Natural killer cell (primary cell): ENCODE results near the gene OR10A2. TPM values are rescaled to one million over a fixed set of nuclear protein-coding genes. Genes with fewer than 3 reads are reported as not detected.

ENCODE experiments used
- ATAC-seq, 3 donors: fragments of 150-1000 bp in 2 of 3; fragments of 200-7000 bp in 1 of 3; cut with Tn5 transposase; 1 replicate in 1 of 3; 2 replicates in 2 of 3; pipeline ENCODE4 v1.10.0; 2021; ENCODE audit warnings: mild to moderate bottlenecking in 2 of 3, moderate library complexity in 2 of 3
- DNase-seq, 2 donors: peaks; one replicate each; pipeline versions ENCODE4 v3.0.0 to v3.0.0-alpha.2; 2013 to 2021; ENCODE audit warnings: mixed read lengths in 1 of 2
- H3K27ac ChIP-seq: one replicate; pipeline ENCODE4 v1.5.1; 2013; ENCODE audit warnings: mild to moderate bottlenecking, low read length
- H3K27me3 ChIP-seq: one replicate; pipeline ENCODE4 v1.6.1; 2013; ENCODE audit warnings: low read length; ENCODE audit not compliant: control insufficient read depth, insufficient read depth
- H3K36me3 ChIP-seq: one replicate; pipeline ENCODE4 v1.6.1; 2013; ENCODE audit warnings: low read length; ENCODE audit not compliant: control insufficient read depth, insufficient read depth
- H3K4me1 ChIP-seq: one replicate; pipeline ENCODE4 v1.6.1; 2013; ENCODE audit warnings: low read length; ENCODE audit not compliant: control insufficient read depth, insufficient read depth
- H3K4me3 ChIP-seq: one replicate; pipeline ENCODE4 v1.5.1; 2013; ENCODE audit warnings: low read length
- H3K9me3 ChIP-seq: one replicate; pipeline ENCODE4 v1.6.1; 2013; ENCODE audit warnings: low read length; ENCODE audit not compliant: control insufficient read depth, insufficient read depth
- H3K27ac Mint-ChIP-seq, 2 donors: one replicate each; pipeline ENCODE4 v1.8.0; 2022; ENCODE audit warnings: mild to moderate bottlenecking in 2 of 2, mixed read lengths in 2 of 2, moderate library complexity in 1 of 2
- H3K27me3 Mint-ChIP-seq, 2 donors: one replicate each; pipeline ENCODE4 v1.8.0; 2022; ENCODE audit warnings: low read depth in 2 of 2, mixed read lengths in 2 of 2
- H3K36me3 Mint-ChIP-seq: one replicate; pipeline ENCODE4 v1.8.0; 2022; ENCODE audit warnings: mixed read lengths
- H3K4me1 Mint-ChIP-seq, 2 donors: one replicate each; pipeline ENCODE4 v1.8.0; 2022; ENCODE audit warnings: mixed read lengths in 2 of 2
- H3K4me3 Mint-ChIP-seq: one replicate; pipeline ENCODE4 v1.8.0; 2022; ENCODE audit warnings: mild to moderate bottlenecking, moderate library complexity, mixed read lengths
- H3K9me3 Mint-ChIP-seq, 2 donors: one replicate each; pipeline ENCODE4 v1.8.0; 2022; ENCODE audit warnings: mixed read lengths in 2 of 2
- WGBS: methylation state at CpG from one replicate; pipeline ENCODE4 v1.1.7; 2013; ENCODE audit warnings: missing lambda C conversion rate; ENCODE audit not compliant: insufficient coverage; 5-methylcytosine and 5-hydroxymethylcytosine counted together
- intact Hi-C: fragments of 100-400 bp; cut with micrococcal nuclease; formaldehyde crosslinking; loops from one replicate; pipeline ENCODE4 v1.14.2; 2022
- total RNA-seq, 4 donors: library from RNA; stranded (reverse); fragments of 120-200 nt in 1 of 4; gene quantifications; one replicate each; pipeline versions ENCODE4 v1.2.3 to v1.2.4, GENCODE V29; 2013 to 2022
- TF ChIP-seq, protein P1 (sequence below): fragments of 200-600 bp; IDR thresholded peaks from one replicate; pipeline ENCODE4 v1.8.0; 2022; ENCODE audit warnings: antibody characterized with exemption

Gene OR10A2, protein sequence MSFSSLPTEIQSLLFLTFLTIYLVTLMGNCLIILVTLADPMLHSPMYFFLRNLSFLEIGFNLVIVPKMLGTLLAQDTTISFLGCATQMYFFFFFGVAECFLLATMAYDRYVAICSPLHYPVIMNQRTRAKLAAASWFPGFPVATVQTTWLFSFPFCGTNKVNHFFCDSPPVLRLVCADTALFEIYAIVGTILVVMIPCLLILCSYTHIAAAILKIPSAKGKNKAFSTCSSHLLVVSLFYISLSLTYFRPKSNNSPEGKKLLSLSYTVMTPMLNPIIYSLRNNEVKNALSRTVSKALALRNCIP
- under 1 TPM in 1 of 3 donors, not detected in 2; 0.05 TPM for total RNA-seq
- not detected for total RNA-seq (2013)

DNA sequence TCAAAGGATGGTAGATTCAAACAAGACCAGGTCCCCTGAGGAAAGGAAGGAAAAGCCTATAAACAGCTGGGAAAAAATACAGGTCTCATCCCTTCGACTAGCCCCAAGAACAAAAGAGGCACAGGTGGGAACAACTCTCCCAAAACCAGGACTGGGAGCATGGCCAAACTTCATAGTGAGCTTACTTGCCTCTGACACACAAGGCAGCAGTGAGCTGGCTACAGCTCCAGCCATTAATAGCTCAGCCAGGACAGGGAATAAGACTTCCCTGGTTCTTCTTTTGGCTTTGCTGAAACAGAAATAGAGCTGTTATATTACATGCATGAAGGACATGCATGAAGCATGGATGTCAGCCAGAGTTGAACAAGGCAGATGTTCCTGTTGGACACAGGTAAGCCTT, at the start of gene OR10A2:
OR10A2 (plus strand) TSS at position 97 of the 400 bp plus-strand sequence. CDS start 6,698 bp downstream, outside the sequence.
- intact Hi-C loops: no loop called here
- no peak within 1 kb of the TSS for H3K27ac Mint-ChIP-seq
- no peaks in the 10 kb centered on the region for H3K36me3 Mint-ChIP-seq
- TF ChIP-seq, protein P1, sequence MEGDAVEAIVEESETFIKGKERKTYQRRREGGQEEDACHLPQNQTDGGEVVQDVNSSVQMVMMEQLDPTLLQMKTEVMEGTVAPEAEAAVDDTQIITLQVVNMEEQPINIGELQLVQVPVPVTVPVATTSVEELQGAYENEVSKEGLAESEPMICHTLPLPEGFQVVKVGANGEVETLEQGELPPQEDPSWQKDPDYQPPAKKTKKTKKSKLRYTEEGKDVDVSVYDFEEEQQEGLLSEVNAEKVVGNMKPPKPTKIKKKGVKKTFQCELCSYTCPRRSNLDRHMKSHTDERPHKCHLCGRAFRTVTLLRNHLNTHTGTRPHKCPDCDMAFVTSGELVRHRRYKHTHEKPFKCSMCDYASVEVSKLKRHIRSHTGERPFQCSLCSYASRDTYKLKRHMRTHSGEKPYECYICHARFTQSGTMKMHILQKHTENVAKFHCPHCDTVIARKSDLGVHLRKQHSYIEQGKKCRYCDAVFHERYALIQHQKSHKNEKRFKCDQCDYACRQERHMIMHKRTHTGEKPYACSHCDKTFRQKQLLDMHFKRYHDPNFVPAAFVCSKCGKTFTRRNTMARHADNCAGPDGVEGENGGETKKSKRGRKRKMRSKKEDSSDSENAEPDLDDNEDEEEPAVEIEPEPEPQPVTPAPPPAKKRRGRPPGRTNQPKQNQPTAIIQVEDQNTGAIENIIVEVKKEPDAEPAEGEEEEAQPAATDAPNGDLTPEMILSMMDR: no peak
- H3K9me3 Mint-ChIP-seq: peaks cover 0 to 5% of the 10 kb centered on the region in 2 donors
- peaks cover 0 to 13% of the 10 kb centered on the region in 2 donors for H3K27me3 Mint-ChIP-seq
- H3K9me3 ChIP-seq: no peaks in the 10 kb centered on the region
- no peaks in the 10 kb centered on the region for H3K27me3 ChIP-seq
- ATAC-seq (no peak), DNase-seq (no peak)
- no peaks in the 10 kb centered on the region for H3K36me3 ChIP-seq
- no peaks in the 10 kb centered on the region for H3K4me1 Mint-ChIP-seq
- no peak within 1 kb of the TSS for H3K27ac ChIP-seq
- 75% methylated on average over 1 of the region's 1 CpG for WGBS
- no peak within 1 kb of the TSS for H3K4me3 ChIP-seq
- H3K4me1 ChIP-seq: no peaks in the 10 kb centered on the region
- no peak within 1 kb of the TSS for H3K4me3 Mint-ChIP-seq

DNA sequence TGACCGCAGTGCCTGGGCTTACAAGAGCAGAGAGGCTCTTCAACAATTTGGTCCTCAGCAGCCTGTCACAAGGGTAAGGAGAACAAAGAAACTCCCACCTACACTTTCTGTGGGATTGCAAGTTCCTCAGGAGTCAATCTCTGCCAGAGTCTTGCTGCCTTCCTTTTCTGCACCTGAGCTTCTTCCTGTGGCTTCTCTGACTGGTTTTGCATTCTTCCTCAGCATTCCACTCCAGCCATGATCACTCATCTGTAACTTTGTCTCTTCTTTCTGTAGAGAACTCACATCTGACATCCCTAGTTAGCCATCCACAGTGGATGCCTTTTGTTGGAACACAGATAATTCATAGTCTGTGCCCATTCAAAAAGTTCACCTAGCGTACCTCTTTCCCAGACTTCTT, 49.2 kb upstream of the OR10A2 start:
- no peak for ATAC-seq
- Histone ChIP-seq H3K4me3 (no peak overlapping the region), H3K27me3 (peaks cover 2% of the 10 kb centered on the region), H3K36me3 (no peaks in the 10 kb centered on the region), H3K27ac (no peak overlapping the region), H3K4me1 (no peaks in the 10 kb centered on the region), H3K9me3 (no peaks in the 10 kb centered on the region)
- intact Hi-C loops: loop anchor here (5.0 kb wide), 1 partner anchor 879 kb away; no protein-coding TSS in a partner anchor
- Mint-ChIP-seq H3K4me3 (no peak overlapping the region), H3K27me3 (peaks cover 19 to 30% of the 10 kb centered on the region in 2 donors), H3K9me3 (no peaks in the 10 kb centered on the region), H3K36me3 (no peaks in the 10 kb centered on the region), H3K4me1 (peaks cover 0 to 5% of the 10 kb centered on the region in 2 donors), H3K27ac (no peak overlapping the region)
- no peak for DNase-seq
- TF ChIP-seq, protein P1: no peak
- 90% methylated on average over 2 of the region's 2 CpGs for WGBS

DNA sequence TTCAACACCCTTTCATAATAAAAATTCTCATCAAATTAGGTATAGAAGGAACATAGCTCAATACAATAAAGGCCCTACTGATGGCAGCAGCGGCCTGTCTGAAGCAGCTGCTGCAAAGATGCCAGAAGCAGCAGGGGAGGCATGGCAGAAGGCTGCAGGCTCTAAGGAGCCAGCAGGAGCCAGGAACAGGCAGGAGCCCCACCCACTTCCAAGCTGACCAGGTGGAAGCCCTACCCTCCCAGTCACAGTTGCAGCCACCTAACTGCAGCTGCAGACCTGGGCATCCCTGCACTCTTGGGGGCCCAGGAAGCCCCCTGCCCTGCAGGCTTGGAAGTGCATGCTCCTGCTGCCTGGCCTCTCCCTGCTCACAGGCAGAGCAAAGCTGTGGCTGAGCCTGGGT, 45.2 kb upstream of the OR10A2 start:
- Histone ChIP-seq H3K4me3 (no peak overlapping the region), H3K36me3 (no peaks in the 10 kb centered on the region), H3K27ac (no peak overlapping the region), H3K27me3 (no peaks in the 10 kb centered on the region), H3K4me1 (no peaks in the 10 kb centered on the region), H3K9me3 (no peaks in the 10 kb centered on the region)
- Mint-ChIP-seq H3K4me3 (no peak overlapping the region), H3K27me3 (peaks cover 20 to 21% of the 10 kb centered on the region in 2 donors), H3K36me3 (no peaks in the 10 kb centered on the region), H3K27ac (no peak overlapping the region), H3K4me1 (no peaks in the 10 kb centered on the region), H3K9me3 (no peaks in the 10 kb centered on the region)
- intact Hi-C loops: no loop called here
- TF ChIP-seq, protein P1: no peak
- ATAC-seq (no peak), DNase-seq (no peak)
- WGBS: 83% methylated on average over 1 of the region's 1 CpG

DNA sequence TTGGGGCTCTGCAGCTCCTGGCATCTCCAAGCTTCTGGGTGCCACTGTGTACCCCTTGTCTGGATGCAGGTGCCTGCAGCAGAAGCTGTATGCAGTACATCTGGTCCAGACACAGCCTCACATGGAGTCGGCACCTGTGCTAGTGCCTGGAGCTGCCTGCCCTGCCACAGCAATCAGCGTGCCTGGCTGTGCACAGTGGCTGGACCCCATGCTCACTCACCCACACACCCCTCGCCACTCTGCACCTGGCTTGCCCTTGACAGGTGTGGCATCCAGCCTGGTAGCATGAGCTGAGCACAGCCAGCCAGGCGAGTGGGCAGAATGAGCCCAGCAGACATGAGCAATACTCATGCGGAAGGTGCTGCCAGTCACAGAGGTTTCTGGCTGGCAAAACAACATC, 43.9 kb upstream of the OR10A2 start:
- no peak overlapping the region for H3K27ac ChIP-seq
- H3K9me3 Mint-ChIP-seq: no peaks in the 10 kb centered on the region
- 89% methylated on average over 5 of the region's 5 CpGs for WGBS
- no peak overlapping the region for H3K4me3 Mint-ChIP-seq
- no peak overlapping the region for H3K4me3 ChIP-seq
- H3K27me3 ChIP-seq: no peaks in the 10 kb centered on the region
- no peaks in the 10 kb centered on the region for H3K4me1 ChIP-seq
- no peaks in the 10 kb centered on the region for H3K9me3 ChIP-seq
- no peaks in the 10 kb centered on the region for H3K4me1 Mint-ChIP-seq
- DNase-seq (no peak), ATAC-seq (no peak)
- TF ChIP-seq, protein P1: no peak
- no peaks in the 10 kb centered on the region for H3K36me3 ChIP-seq
- intact Hi-C loops: no loop called here
- H3K27me3 Mint-ChIP-seq: peaks cover 14 to 17% of the 10 kb centered on the region in 2 donors
- no peak overlapping the region for H3K27ac Mint-ChIP-seq
- H3K36me3 Mint-ChIP-seq: no peaks in the 10 kb centered on the region
